Keratinocyte (primary cell): Measurements from ENCODE around the gene PLEKHA6. TPM values are rescaled to one million over a fixed set of nuclear protein-coding genes. Genes with fewer than 3 reads are reported as not detected.

Experiments used
- DNase-seq: peaks from one replicate; pipeline ENCODE4 v3.0.0-alpha.2; 2011; ENCODE audit warnings: low read depth, missing footprints, low spot score
- FAIRE-seq: peaks from 2 replicates; lab custom pipeline; 2011; peaks lifted over from hg19 to GRCh38; lab: Jason Lieb, UNC
- H2AFZ ChIP-seq: 2 replicates; pipeline ENCODE4 v1.6.0; 2012; ENCODE audit warnings: low read length, control low read depth, inconsistent platforms; ENCODE audit not compliant: control insufficient read depth
- H3K27ac ChIP-seq: 2 replicates; pipeline ENCODE4 v1.5.1; 2011; ENCODE audit warnings: low read length; ENCODE audit not compliant: control insufficient read depth, insufficient read depth
- H3K27me3 ChIP-seq: 3 replicates; pipeline ENCODE4 v1.6.0; 2011; ENCODE audit warnings: low read length; ENCODE audit not compliant: control insufficient read depth, insufficient read depth; ENCODE audit errors: extremely low read depth
- H3K36me3 ChIP-seq, 2 experiments: 2 replicates in 1 of 2; 3 replicates in 1 of 2; pipeline ENCODE4 v1.5.1; 2011; ENCODE audit warnings: low read length in 2 of 2, mild to moderate bottlenecking in 1 of 2; ENCODE audit not compliant: control insufficient read depth in 2 of 2, insufficient read depth in 2 of 2; ENCODE audit errors: extremely low read depth in 1 of 2
- H3K4me1 ChIP-seq: 3 replicates; pipeline ENCODE4 v1.5.1; 2011; ENCODE audit warnings: low read length; ENCODE audit not compliant: control insufficient read depth, insufficient read depth; ENCODE audit errors: extremely low read depth
- H3K4me2 ChIP-seq: 3 replicates; pipeline ENCODE4 v1.6.0; 2011; ENCODE audit warnings: low read depth, low read length; ENCODE audit not compliant: control insufficient read depth, insufficient read depth; ENCODE audit errors: extremely low read depth
- H3K4me3 ChIP-seq, 3 experiments: fragments of 200-600 bp in 1 of 3; sonication (generic) in 1 of 3; 2 replicates in 2 of 3; 3 replicates in 1 of 3; pipeline ENCODE4 v1.5.1; 2011 to 2016; ENCODE audit warnings: low read length in 3 of 3, mild to moderate bottlenecking in 3 of 3, control low read depth in 2 of 3, inconsistent platforms in 1 of 3, low read depth in 1 of 3, mixed read lengths in 1 of 3, mixed run types in 1 of 3, moderate library complexity in 1 of 3; ENCODE audit not compliant: control insufficient read depth in 2 of 3, insufficient read depth in 2 of 3; ENCODE audit errors: extremely low read depth in 1 of 3
- H3K79me2 ChIP-seq: 2 replicates; pipeline ENCODE4 v1.6.0; 2012; ENCODE audit warnings: low read length; ENCODE audit not compliant: control insufficient read depth, insufficient read depth
- H3K9ac ChIP-seq: 3 replicates; pipeline ENCODE4 v1.6.0; 2011; ENCODE audit warnings: low read length; ENCODE audit not compliant: control insufficient read depth, insufficient read depth; ENCODE audit errors: extremely low read depth
- H3K9me1 ChIP-seq: 3 replicates; pipeline ENCODE4 v1.6.0; 2011; ENCODE audit warnings: low read length; ENCODE audit not compliant: control insufficient read depth, insufficient read depth; ENCODE audit errors: extremely low read depth
- H3K9me3 ChIP-seq: 2 replicates; pipeline ENCODE4 v1.5.1; 2012; ENCODE audit warnings: low read depth, low read length; ENCODE audit not compliant: control insufficient read depth
- H4K20me1 ChIP-seq: 3 replicates; pipeline ENCODE4 v1.6.0; 2011; ENCODE audit warnings: low read length; ENCODE audit not compliant: control insufficient read depth, insufficient read depth; ENCODE audit errors: extremely low read depth
- EZH2 ChIP-seq: IDR thresholded peaks from one replicate; pipeline ENCODE4 v1.6.1; 2012; ENCODE audit warnings: inconsistent platforms, mild to moderate bottlenecking, low read length, moderate library complexity
- dilution Hi-C: fragments of 300-500 bp; cut with MboI; formaldehyde crosslinking; loops from one replicate; pipeline ENCODE4 v1.7.0; 2020; ENCODE audit warnings: low sequenced_read_pairs; ENCODE audit not compliant: extremely low pct_ligation_motif_present
- polyA plus RNA-seq, 5 experiments: library from polyadenylated mRNA; depleted of rRNA in 3 of 5; stranded (reverse) in 3 of 5; stranded (forward) in 1 of 5; unstranded in 1 of 5; fragments of >200 nt; gene quantifications; 1 replicate in 1 of 5; 2 replicates in 3 of 5; 3 replicates in 1 of 5; pipeline versions ENCODE4 v1.2.1 to v1.2.3, GENCODE V29; 2011 to 2012; ENCODE audit warnings: missing spikeins in 2 of 5, low read depth in 1 of 5, low replicate concordance in 1 of 5
- TF ChIP-seq, protein P1 (sequence below), 3 experiments: IDR thresholded peaks in 1 of 3; conservative IDR thresholded peaks in 1 of 3; optimal IDR thresholded peaks in 1 of 3; 2 replicates in 2 of 3; 3 replicates in 1 of 3; pipeline versions ENCODE3 to v1.5.1; 2011; ENCODE audit warnings: low read length in 3 of 3, mild to moderate bottlenecking in 3 of 3, moderate library complexity in 2 of 3, control low read depth in 1 of 3, inconsistent platforms in 1 of 3; ENCODE audit not compliant: insufficient read depth in 2 of 3; ENCODE audit errors: extremely low read depth in 1 of 3

Gene PLEKHA6
- polyA plus RNA-seq, 1 donor (not counting 4 experiments of a cell fraction or from before 2014, with no cell fraction given): 1.5 TPM

- Histone ChIP-seq H3K4me2 (no peak overlapping the region), H3K27me3 (no peaks in the 10 kb centered on the region), H3K9me3 (no peaks in the 10 kb centered on the region), H3K4me1 (peaks cover 18% of the 10 kb centered on the region), H3K36me3 (peaks cover 0 to 10% of the 10 kb centered on the region in 2 experiments), H3K9me1 (no peaks in the 10 kb centered on the region), H2AFZ (no peak overlapping the region), H4K20me1 (no peaks in the 10 kb centered on the region), H3K79me2 (no peaks in the 10 kb centered on the region), H3K4me3 (no peak overlapping the region), H3K27ac (no peak overlapping the region), H3K9ac (no peak overlapping the region)
- TF ChIP-seq EZH2: no peak
- TF ChIP-seq, protein P1, sequence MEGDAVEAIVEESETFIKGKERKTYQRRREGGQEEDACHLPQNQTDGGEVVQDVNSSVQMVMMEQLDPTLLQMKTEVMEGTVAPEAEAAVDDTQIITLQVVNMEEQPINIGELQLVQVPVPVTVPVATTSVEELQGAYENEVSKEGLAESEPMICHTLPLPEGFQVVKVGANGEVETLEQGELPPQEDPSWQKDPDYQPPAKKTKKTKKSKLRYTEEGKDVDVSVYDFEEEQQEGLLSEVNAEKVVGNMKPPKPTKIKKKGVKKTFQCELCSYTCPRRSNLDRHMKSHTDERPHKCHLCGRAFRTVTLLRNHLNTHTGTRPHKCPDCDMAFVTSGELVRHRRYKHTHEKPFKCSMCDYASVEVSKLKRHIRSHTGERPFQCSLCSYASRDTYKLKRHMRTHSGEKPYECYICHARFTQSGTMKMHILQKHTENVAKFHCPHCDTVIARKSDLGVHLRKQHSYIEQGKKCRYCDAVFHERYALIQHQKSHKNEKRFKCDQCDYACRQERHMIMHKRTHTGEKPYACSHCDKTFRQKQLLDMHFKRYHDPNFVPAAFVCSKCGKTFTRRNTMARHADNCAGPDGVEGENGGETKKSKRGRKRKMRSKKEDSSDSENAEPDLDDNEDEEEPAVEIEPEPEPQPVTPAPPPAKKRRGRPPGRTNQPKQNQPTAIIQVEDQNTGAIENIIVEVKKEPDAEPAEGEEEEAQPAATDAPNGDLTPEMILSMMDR (optimal IDR thresholded peaks at IDR 0.05 in 1 of 3, IDR thresholded peaks at IDR 0.05 in 1 of 3, conservative IDR thresholded peaks at IDR 0.05 in 1 of 3; ENCODE audit: extremely low read depth in 1 of 3, insufficient read depth in 2 of 3, low read length in 3 of 3): no peak
- dilution Hi-C loops: no loop called here
- FAIRE-seq: peak; percentile 20
- no peak for DNase-seq
Observed at GRCh38 chr1:204224655-204225054, 135.1 kb downstream of the PLEKHA6 start.

GRCh38 chr1:204223129-204223860 is 136.4 kb downstream of the PLEKHA6 start:
- Histone ChIP-seq H3K9me3 (no peaks in the 10 kb centered on the region), H3K79me2 (no peaks in the 10 kb centered on the region), H2AFZ (no peak overlapping the region), H3K36me3 (peaks cover 0 to 3% of the 10 kb centered on the region in 2 experiments), H3K4me2 (no peak overlapping the region), H3K9me1 (no peaks in the 10 kb centered on the region), H3K27me3 (no peaks in the 10 kb centered on the region), H4K20me1 (no peaks in the 10 kb centered on the region), H3K9ac (no peak overlapping the region), H3K4me1 (peaks cover 18% of the 10 kb centered on the region), H3K4me3 (no peak overlapping the region), H3K27ac (no peak overlapping the region)
- dilution Hi-C loops: no loop called here
- FAIRE-seq (no peak), DNase-seq (no peak)
- TF ChIP-seq, protein P1 (optimal IDR thresholded peaks at IDR 0.05 in 1 of 3, IDR thresholded peaks at IDR 0.05 in 1 of 3, conservative IDR thresholded peaks at IDR 0.05 in 1 of 3; ENCODE audit: extremely low read depth in 1 of 3, insufficient read depth in 2 of 3, low read length in 3 of 3): no peak
